Spleen (tissue), 11 donors: ENCODE results near the gene S100A4. TPM values are rescaled to one million over a fixed set of nuclear protein-coding genes. Genes with fewer than 3 reads are reported as not detected.
A peak's percentile ranks its signal among the peaks of the same experiment; 100 is the strongest.

ENCODE experiments used
- DNase-seq: peaks from one replicate; pipeline ENCODE4 v3.0.0-alpha.2; 2020
- H3K27ac ChIP-seq, 8 donors: fragments of 200-600 bp; sonication (generic) in 7 of 8; 1 replicate in 4 of 8; 2 replicates in 4 of 8; pipeline versions ENCODE4 v1.5.0 to v1.8.0; 2016 to 2021; ENCODE audit warnings: inconsistent platforms in 4 of 8, mild to moderate bottlenecking in 4 of 8, moderate library complexity in 1 of 8
- H3K27me3 ChIP-seq, 7 donors: fragments of 200-600 bp; sonication (generic) in 6 of 7; replicated peaks in 1 of 7; 1 replicate in 4 of 7; 2 replicates in 3 of 7; pipeline versions ENCODE4 v1.5.0 to v1.8.0; 2016 to 2021; ENCODE audit warnings: inconsistent platforms in 3 of 7, mild to moderate bottlenecking in 1 of 7
- H3K36me3 ChIP-seq, 6 donors: fragments of 200-600 bp; sonication (generic) in 5 of 6; 1 replicate in 4 of 6; 2 replicates in 2 of 6; pipeline versions ENCODE4 v1.5.0 to v1.8.0; 2016 to 2021; ENCODE audit warnings: inconsistent platforms in 2 of 6
- H3K4me1 ChIP-seq, 6 donors: fragments of 200-600 bp; sonication (generic) in 5 of 6; 1 replicate in 3 of 6; 2 replicates in 3 of 6; pipeline versions ENCODE4 v1.5.0 to v1.8.0; 2016 to 2021; ENCODE audit warnings: inconsistent platforms in 3 of 6
- H3K4me3 ChIP-seq, 8 donors: fragments of 200-600 bp; sonication (generic) in 7 of 8; 1 replicate in 4 of 8; 2 replicates in 4 of 8; pipeline versions ENCODE4 v1.5.0 to v1.8.0; 2016 to 2021; ENCODE audit warnings: inconsistent platforms in 4 of 8, mild to moderate bottlenecking in 4 of 8, moderate library complexity in 2 of 8
- H3K9me3 ChIP-seq, 8 donors: fragments of 200-600 bp; sonication (generic) in 7 of 8; 1 replicate in 4 of 8; 2 replicates in 4 of 8; pipeline versions ENCODE4 v1.5.0 to v1.8.0; 2016 to 2021; ENCODE audit warnings: inconsistent platforms in 4 of 8
- CTCF ChIP-seq, 11 experiments: fragments of 200-600 bp in 7 of 11; fragments of 450-650 bp in 4 of 11; sonication (generic) in 4 of 11; IDR thresholded peaks in 8 of 11; conservative IDR thresholded peaks in 3 of 11; 1 replicate in 7 of 11; 2 replicates in 4 of 11; pipeline versions ENCODE4 v1.4.0 to v1.8.0; 2016 to 2021; ENCODE audit warnings: antibody characterized with exemption in 11 of 11, inconsistent platforms in 4 of 11, mild to moderate bottlenecking in 1 of 11
- POLR2A ChIP-seq, 3 donors: fragments of 450-650 bp; IDR thresholded peaks; one replicate each; pipeline ENCODE4 v1.5.1; 2017; ENCODE audit warnings: antibody characterized with exemption in 3 of 3, mild to moderate bottlenecking in 1 of 3
- POLR2AphosphoS5 ChIP-seq, 3 donors: sonication (generic); formaldehyde crosslinking; IDR thresholded peaks; one replicate each; pipeline ENCODE4 v1.5.1; 2017; ENCODE audit warnings: antibody characterized with exemption in 3 of 3
- WGBS, 5 donors: extraction: QIAGEN DNeasy Blood & Tissue Kit in 3 of 5; methylation state at CpG; one replicate each; pipeline versions ENCODE4 v1.1.5 to v1.1.7; 2013 to 2018; 5-methylcytosine and 5-hydroxymethylcytosine counted together
- intact Hi-C: fragments of 100-400 bp; cut with DNase I; formaldehyde crosslinking; loops from one replicate; pipeline ENCODE4 v1.15.0; 2023; ENCODE audit warnings: low total_unique reads
- polyA plus RNA-seq, 3 donors: library from polyadenylated mRNA; stranded (reverse); fragments of 200-250 nt; gene quantifications; one replicate each; pipeline ENCODE4 v1.2.1, GENCODE V29; 2013
- total RNA-seq, 7 donors: library from RNA; depleted of rRNA in 3 of 7; stranded (reverse); fragments of >200 nt in 3 of 7; fragmentation: NEBNext Ultra II Directional in 4 of 7; extraction: Animal tissue kit (Norgen Biotek cat#: 25700) in 4 of 7; gene quantifications; one replicate each; pipeline versions ENCODE4 v1.1.0 to v1.2.1, GENCODE V29; 2016 to 2021
- donor health status: healthy with polysubstance abuse.
- donor health status: DM: no; HTN: no; CAD: no; lungs with moderate emphysema.
- donor health status: DM: no; HTN: no; CAD: no.
- donor health status: Bipolar disorder and iron deficiency.
- donor health status: healthy.
- donor health status: DM: no; HTN: no; CAD: no.
- donor health status: DM: yes; HTN: yes; CAD: no.

The S100A4 gene
- total and polyA plus RNA-seq, 10 donors, result 161 to 755 (median 321) TPM

DNA sequence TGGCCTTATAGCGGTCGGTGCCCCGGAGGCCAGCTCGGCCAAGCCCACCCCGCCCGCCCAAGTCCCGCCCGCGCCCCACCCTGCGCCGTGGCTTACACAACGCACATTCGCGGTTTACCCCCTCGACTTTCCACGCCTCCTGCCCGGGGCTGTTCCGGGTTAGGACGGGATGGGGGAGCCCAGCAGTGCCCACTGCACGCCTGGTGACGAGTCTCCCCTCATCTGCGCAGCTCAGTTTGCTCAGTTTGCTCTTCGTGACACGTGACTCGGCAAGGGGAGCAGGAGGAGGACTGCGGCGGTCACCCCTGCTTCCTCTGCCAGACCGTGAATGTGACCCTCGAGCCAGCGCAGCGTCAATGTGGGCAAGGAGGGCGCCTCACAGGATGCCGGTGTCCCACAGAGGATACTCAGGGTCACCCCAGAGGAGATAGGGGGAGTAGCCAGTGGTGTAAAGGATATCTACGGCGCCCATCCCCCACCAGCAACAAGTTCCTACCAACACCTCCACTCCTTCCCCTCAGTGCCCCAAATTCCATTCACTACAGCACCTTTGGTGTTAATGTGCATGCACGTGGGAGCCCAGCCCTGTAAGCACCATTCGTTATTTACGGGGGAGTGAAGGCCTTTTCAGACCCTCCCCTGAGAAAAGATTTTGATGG, 9.5 kb downstream of the S100A4 start:
- DNase-seq, result peak; percentile 94
- peak overlapping the region; percentile 56 to 84 (median 66) for H3K4me3 ChIP-seq
- no peaks in the 10 kb centered on the region for H3K9me3 ChIP-seq
- H3K4me1 ChIP-seq, result peaks cover 29 to 78% (median 63%) of the 10 kb centered on the region in 6 donors
- no peaks in the 10 kb centered on the region for H3K27me3 ChIP-seq
- intact Hi-C loops, result no loop called here
- peaks cover 0 to 12% (median 0%) of the 10 kb centered on the region in 6 donors for H3K36me3 ChIP-seq
- H3K27ac ChIP-seq, result peak overlapping the region; percentile 88 to 99 (median 95)
- 1 to 2% (median 1%) methylated on average over 14 to 38 of the region's 38 CpGs for WGBS, 5 donors
- TF ChIP-seq CTCF (IDR thresholded peaks at IDR 0.05 in 8 of 11, conservative IDR thresholded peaks at IDR 0.05 in 3 of 11) (peak in 1 of 11 experiments; percentile 13), POLR2AphosphoS5 (IDR thresholded peaks at IDR 0.05) (peak; percentile 91 to 94 (median 93)), POLR2A (IDR thresholded peaks at IDR 0.05) (peak in 2 of 3 donors; percentile 14 to 52)

- intact Hi-C loops, result no loop called here
- H3K4me3 ChIP-seq, result peak within 1 kb of the TSS; percentile 56 to 84 (median 66)
- H3K36me3 ChIP-seq, result peaks cover 0 to 12% (median 0%) of the 10 kb centered on the region in 6 donors
- WGBS, 5 donors, result 12 to 26% (median 13%) methylated on average over 11 to 18 of the region's 18 CpGs
- H3K27ac ChIP-seq, result peak within 1 kb of the TSS; percentile 88 to 99 (median 95)
- H3K4me1 ChIP-seq, result peaks cover 22 to 78% (median 56%) of the 10 kb centered on the region in 6 donors
- DNase-seq, result peak; percentile 87
- no peaks in the 10 kb centered on the region for H3K27me3 ChIP-seq
- H3K9me3 ChIP-seq, result no peaks in the 10 kb centered on the region
- TF ChIP-seq POLR2A (IDR thresholded peaks at IDR 0.05) (no peak), POLR2AphosphoS5 (IDR thresholded peaks at IDR 0.05) (peak in 1 of 3 donors; percentile 2), CTCF (IDR thresholded peaks at IDR 0.05 in 8 of 11, conservative IDR thresholded peaks at IDR 0.05 in 3 of 11) (peak in 1 of 11 experiments; percentile 18)
Measured at GRCh38 chr1:153535242-153536011, 10.2 kb downstream of the S100A4 start, which contains the start of gene S100A6. Gene S100A6 (minus strand): TSS chr1:153535991. CDS start chr1:153535339, 652 bp downstream.

DNA sequence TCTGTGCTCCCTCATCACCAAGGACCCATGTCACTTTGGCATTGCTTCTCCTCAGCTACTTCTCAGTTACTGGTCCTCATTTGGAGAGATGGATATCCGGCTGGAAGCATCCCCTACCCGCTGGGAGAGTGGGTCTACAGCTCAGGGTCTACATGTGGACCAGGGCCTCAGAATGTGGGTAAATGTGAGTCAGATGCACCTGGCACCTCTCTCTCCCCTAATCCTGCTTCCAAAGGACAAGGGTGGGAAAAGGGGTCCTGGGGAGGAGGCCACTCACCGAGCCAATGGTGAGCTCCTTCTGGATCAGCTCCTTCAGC, 10.7 kb downstream of the S100A4 start:
- H3K36me3 ChIP-seq, result peaks cover 0 to 12% (median 0%) of the 10 kb centered on the region in 6 donors
- H3K4me1 ChIP-seq, result peaks cover 21 to 73% (median 53%) of the 10 kb centered on the region in 6 donors
- H3K27me3 ChIP-seq, result no peaks in the 10 kb centered on the region
- TF ChIP-seq CTCF (IDR thresholded peaks at IDR 0.05 in 8 of 11, conservative IDR thresholded peaks at IDR 0.05 in 3 of 11) (no peak), POLR2AphosphoS5 (IDR thresholded peaks at IDR 0.05) (no peak), POLR2A (IDR thresholded peaks at IDR 0.05) (no peak)
- peak overlapping the region; percentile 88 to 99 (median 95) for H3K27ac ChIP-seq
- H3K4me3 ChIP-seq, result peak overlapping the region; percentile 56 to 84 (median 66)
- intact Hi-C loops, result loop anchor here (5.0 kb wide), 1 partner anchor 32 kb away; the partner anchor contains the start of gene S100A2
- WGBS, 5 donors, result 76 to 88% (median 86%) methylated on average over 3 of the region's 3 CpGs
- H3K9me3 ChIP-seq, result no peaks in the 10 kb centered on the region
- no peak for DNase-seq
